Measurements from ENCODE around the gene ZFYVE26.
A peak's percentile ranks its signal among the peaks of the same experiment; 100 is the strongest.
"Not testable (repeated sequence)": the region's sequence is repeated elsewhere in the genome, so short reads cannot be mapped to it uniquely, and the experiment has no call there.

Gene ZFYVE26

GRCh38 chr14:67816326-67817002, at the start of gene ZFYVE26:
Gene ZFYVE26 (minus strand): TSS chr14:67816590. CDS start chr14:67815963, 627 bp downstream.
- DNase-seq = peak; percentile 77

- no peak for DNase-seq
These were observed 46.8 kb upstream of the ZFYVE26 start for GRCh38 chr14:67863223-67863622.

- DNase-seq = no peak
These were observed 42.9 kb upstream of the ZFYVE26 start for GRCh38 chr14:67859169-67859749.

- DNase-seq = no peak
These were observed 41.5 kb upstream of the ZFYVE26 start for GRCh38 chr14:67857778-67858350.

DNA sequence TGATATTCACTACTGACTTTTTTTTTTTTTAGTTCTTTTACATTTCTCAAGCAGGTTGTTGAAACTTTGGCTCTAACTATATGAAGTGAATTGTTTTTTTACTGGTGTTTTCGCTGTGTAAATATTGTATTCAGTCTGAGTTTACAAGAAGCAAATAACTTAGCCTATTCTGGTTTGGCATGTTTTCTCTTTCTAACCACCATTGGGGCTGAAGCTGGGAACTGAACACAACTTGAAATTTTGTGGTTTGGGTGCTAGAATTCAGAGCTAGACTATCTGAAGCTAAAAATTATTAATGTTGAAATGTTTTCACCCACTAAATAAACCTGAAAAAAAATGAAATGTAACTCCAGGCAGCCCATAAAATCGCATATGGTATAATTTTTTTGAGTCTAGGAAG, 40.4 kb upstream of the ZFYVE26 start:
- DNase-seq = no peak

GRCh38 chr14:67853715-67854114, 37.3 kb upstream of the ZFYVE26 start:
- no peak for DNase-seq

GRCh38 chr14:67852926-67853604, 36.7 kb upstream of the ZFYVE26 start:
- no peak for DNase-seq

GRCh38 chr14:67851785-67852410, 35.5 kb upstream of the ZFYVE26 start:
- DNase-seq = no peak

DNA sequence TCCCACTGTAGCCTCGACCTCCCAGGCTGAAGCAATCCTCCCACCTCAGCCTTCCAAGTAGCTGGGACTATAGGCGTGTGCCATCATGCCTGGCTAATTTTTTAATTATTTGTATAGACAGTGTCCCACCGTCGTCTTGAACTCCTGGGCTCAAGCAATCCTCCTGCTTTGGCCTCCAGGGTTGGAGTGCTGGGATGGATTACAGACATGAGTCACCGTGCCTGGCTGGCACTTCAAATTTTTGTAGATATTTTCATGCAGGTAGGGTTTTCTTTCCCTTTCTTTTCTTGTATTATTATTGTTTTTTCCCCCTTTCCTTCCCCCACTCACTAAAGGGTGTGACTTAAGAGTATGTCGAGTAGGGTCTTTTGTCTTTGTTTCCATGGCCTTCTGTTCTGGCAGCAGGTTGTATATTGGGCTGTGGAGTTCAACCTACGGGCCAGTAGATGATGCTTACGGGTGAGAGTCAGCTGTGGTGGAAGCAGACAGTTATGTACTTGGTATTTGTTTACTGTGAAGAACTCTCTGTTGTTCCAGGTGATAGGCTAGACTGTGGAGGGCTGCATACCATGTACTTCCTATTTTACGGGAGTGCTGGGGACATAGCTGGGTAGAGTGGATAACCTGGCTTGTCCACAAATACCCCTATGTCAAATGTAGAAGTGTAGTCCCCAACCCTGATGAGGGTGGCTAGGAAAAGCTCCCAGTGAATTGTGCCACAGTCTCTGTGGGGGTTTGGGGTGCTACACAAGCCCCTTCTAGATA, 33.9 kb upstream of the ZFYVE26 start:
- no peak for DNase-seq

- DNase-seq = no peak
These were observed 29.7 kb upstream of the ZFYVE26 start for GRCh38 chr14:67846029-67846610.

GRCh38 chr14:67837011-67837624, 20.7 kb upstream of the ZFYVE26 start:
- peak; percentile 42 for DNase-seq

DNA sequence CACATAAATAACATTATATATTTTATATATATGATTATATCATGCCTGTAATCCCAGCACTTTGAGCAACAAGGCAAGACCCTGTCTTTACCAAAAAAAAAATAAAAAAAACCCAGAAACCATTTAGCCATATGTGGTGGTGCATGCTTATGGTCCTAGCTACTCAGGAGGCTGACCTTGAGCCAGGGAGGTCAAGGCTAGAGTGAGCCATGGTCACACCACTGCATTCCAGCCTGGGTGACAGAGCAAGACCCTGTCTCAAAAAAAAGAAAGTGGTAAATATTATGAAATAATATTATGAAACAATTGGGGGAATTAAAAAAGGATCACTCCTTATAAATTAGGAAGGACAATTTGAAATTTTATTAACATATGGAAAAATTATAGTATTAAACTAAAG, 19.2 kb upstream of the ZFYVE26 start:
- no peak for DNase-seq

- DNase-seq = no peak
These were observed 17.0 kb upstream of the ZFYVE26 start for GRCh38 chr14:67833403-67833802.

DNA sequence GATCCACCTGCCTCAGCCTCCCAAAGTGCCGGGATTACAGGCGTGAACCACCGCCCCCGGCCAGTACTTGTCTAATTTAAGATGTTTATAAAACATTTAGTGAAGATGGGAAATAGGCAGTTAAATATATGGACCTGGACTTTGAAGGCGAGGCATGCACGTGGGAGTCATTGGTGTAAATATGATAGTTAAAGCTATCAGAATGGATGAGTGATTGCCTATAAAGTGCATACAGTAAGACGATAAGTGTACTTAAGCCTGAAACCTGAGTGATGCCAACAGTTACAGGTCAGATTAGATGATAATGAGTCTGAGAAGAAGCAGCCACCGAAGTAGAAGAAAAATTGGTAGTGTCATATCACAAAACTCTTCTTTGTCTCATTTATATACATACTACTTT, 14.7 kb upstream of the ZFYVE26 start:
- no peak for DNase-seq

DNA sequence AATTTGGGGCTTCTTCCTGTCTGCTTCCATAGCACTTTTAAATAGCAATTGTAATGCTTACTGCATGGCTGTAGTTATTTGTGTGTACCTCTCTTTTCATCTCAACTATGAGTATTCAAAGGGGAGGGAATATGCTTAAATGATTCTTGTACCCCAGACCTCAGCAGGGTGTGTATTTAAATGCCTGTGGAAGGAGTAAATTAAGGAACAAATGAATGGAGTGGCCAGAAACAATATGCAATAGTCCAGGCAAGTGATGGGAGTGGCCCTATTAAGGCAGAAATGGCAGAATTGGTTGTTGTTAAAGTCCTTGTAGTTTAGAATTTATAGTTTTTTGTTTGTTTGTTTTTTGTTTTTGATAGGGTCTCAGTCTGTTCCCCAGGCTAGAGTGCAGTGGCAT, 4.7 kb upstream of the ZFYVE26 start:
- DNase-seq = no peak

- DNase-seq = no peak
These were observed 4.1 kb upstream of the ZFYVE26 start for GRCh38 chr14:67820428-67820971.

- peak; percentile 79 for DNase-seq
These were observed 3.4 kb upstream of the ZFYVE26 start, which contains the start of gene RAD51B for GRCh38 chr14:67819563-67820421. Gene RAD51B (plus strand): TSS chr14:67819779.

- DNase-seq = not testable (repeated sequence)
These were observed 2.1 kb upstream of the ZFYVE26 start for GRCh38 chr14:67818476-67818875.

GRCh38 chr14:67817750-67818438, 1.5 kb upstream of the ZFYVE26 start:
- no peak for DNase-seq
